NT2/D1 (cell line): ENCODE measurements around the gene ACKR3.

ENCODE experiments used
- YY1 ChIP-seq: IDR thresholded peaks from 2 replicates; pipeline ENCODE4 v1.6.1; 2011; ENCODE audit not compliant: insufficient read length, insufficient read depth
- ZNF274 ChIP-seq: IDR thresholded peaks from 2 replicates; pipeline ENCODE4 v1.6.1; 2011; ENCODE audit warnings: mild to moderate bottlenecking, low read depth, low read length

DNA sequence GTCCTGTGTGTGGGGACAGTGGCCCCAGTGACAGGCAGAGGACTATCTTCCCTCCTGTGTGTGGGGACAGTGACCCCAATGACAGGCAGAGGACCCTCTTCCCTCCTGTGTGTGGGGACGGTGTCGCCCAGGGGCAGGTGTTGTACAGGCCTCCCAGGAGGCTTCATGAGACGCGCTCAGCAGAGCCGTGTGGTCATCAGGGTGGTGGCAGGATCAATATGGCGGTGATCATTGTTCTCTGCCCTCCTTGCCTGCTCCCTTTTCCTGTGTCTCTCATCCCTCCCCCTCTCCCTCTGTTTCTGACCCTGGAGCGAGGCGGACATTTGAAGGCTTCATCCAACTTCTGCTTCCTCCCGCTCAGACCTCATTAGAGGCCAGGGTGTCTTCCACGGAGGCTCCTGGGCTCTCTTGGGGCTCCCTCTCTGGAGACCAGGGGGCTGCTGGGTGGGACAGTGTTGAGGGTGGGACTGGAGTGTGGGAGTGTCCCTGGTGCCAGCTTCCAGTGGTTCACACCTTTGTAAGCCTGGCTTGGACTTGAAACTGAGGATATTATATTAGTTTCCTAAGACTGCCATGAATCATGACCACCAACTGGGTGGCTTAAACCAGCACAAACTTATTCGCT lies 59.5 kb downstream of the ACKR3 start:
- TF ChIP-seq ZNF274 (no peak), YY1 (no peak)
